Activated CD8-positive, alpha-beta memory T cell treated with anti-CD3 and anti-CD28 coated beads, Interleukin-2, amount 10 ng/mL, durations not matched to agents 7 days and 5 days (primary cell): ENCODE measurements around the gene KCNK18. TPM values are rescaled to one million over a fixed set of nuclear protein-coding genes. Genes with fewer than 3 reads are reported as not detected.

Experiments
- ATAC-seq: fragments of 150-1000 bp; cut with Tn5 transposase; one replicate; pipeline ENCODE4 v1.10.0; 2021; ENCODE audit warnings: moderate library complexity
- CTCF ChIA-PET: fragments of 350-600 bp; sonication (Branson Sonifier 250); formaldehyde crosslinking; loops from one replicate; lab custom pipeline; 2021; ENCODE audit warnings: antibody characterized with exemption; lab: Charles Lee
- DNase-seq: peaks from one replicate; pipeline ENCODE4 v3.0.0-alpha.2; 2020
- H3K27ac Mint-ChIP-seq: one replicate; pipeline ENCODE4 v1.8.0; 2021; ENCODE audit warnings: mild to moderate bottlenecking, mixed read lengths
- H3K27me3 Mint-ChIP-seq: one replicate; pipeline ENCODE4 v1.8.0; 2021; ENCODE audit warnings: mixed read lengths
- H3K36me3 Mint-ChIP-seq: one replicate; pipeline ENCODE4 v1.8.0; 2021; ENCODE audit warnings: mild to moderate bottlenecking, mixed read lengths
- H3K4me1 Mint-ChIP-seq: one replicate; pipeline ENCODE4 v1.8.0; 2021; ENCODE audit warnings: mixed read lengths
- H3K4me3 Mint-ChIP-seq: one replicate; pipeline ENCODE4 v1.8.0; 2021; ENCODE audit warnings: mild to moderate bottlenecking, moderate library complexity, mixed read lengths
- H3K9me3 Mint-ChIP-seq: one replicate; pipeline ENCODE4 v1.8.0; 2022; ENCODE audit warnings: low read depth, mixed read lengths
- total RNA-seq, 2 experiments: library from RNA; stranded (reverse); gene quantifications; one replicate each; pipeline ENCODE4 v1.2.3, GENCODE V29; 2021

KCNK18 gene
- total RNA-seq, 2 experiments from 2014 or later = not detected

- H3K27ac Mint-ChIP-seq = no peak overlapping the region
- peaks cover 93% of the 10 kb centered on the region for H3K27me3 Mint-ChIP-seq
- H3K9me3 Mint-ChIP-seq = no peaks in the 10 kb centered on the region
- peaks cover 2% of the 10 kb centered on the region for H3K36me3 Mint-ChIP-seq
- no peak for ATAC-seq
- CTCF ChIA-PET = interaction anchor here (0.7 to 3.3 kb wide), 5 partner anchors 10 to 378 kb away, joined by 3 to 19 read pairs (median 10); no protein-coding TSS in a partner anchor
- no peak overlapping the region for H3K4me3 Mint-ChIP-seq
- H3K4me1 Mint-ChIP-seq = peaks cover 14% of the 10 kb centered on the region
- no peak for DNase-seq
Observed at GRCh38 chr10:117165538-117166417, 31.5 kb upstream of the KCNK18 start.

- H3K9me3 Mint-ChIP-seq = no peaks in the 10 kb centered on the region
- peak overlapping the region; percentile 19 for H3K27ac Mint-ChIP-seq
- no peak overlapping the region for H3K4me3 Mint-ChIP-seq
- DNase-seq (no peak), ATAC-seq (no peak)
- H3K27me3 Mint-ChIP-seq = peaks cover 92% of the 10 kb centered on the region
- peaks cover 2% of the 10 kb centered on the region for H3K36me3 Mint-ChIP-seq
- CTCF ChIA-PET = interaction anchor here (0.7 to 3.3 kb wide), 17 partner anchors 8 to 485 kb away, joined by 3 to 20 read pairs (median 4); no protein-coding TSS in a partner anchor
- H3K4me1 Mint-ChIP-seq = peaks cover 14% of the 10 kb centered on the region
Observed at GRCh38 chr10:117166418-117167345, 30.6 kb upstream of the KCNK18 start.

GRCh38 chr10:117167346-117167788 is 29.9 kb upstream of the KCNK18 start:
- peaks cover 12% of the 10 kb centered on the region for H3K4me1 Mint-ChIP-seq
- peaks cover 92% of the 10 kb centered on the region for H3K27me3 Mint-ChIP-seq
- no peak for ATAC-seq
- DNase-seq = no peak
- H3K4me3 Mint-ChIP-seq = no peak overlapping the region
- H3K36me3 Mint-ChIP-seq = no peaks in the 10 kb centered on the region
- CTCF ChIA-PET = interaction anchor here (0.8 to 3.3 kb wide), 19 partner anchors 8 to 486 kb away, joined by 3 to 20 read pairs (median 4); no protein-coding TSS in a partner anchor
- H3K27ac Mint-ChIP-seq = no peak overlapping the region
- no peaks in the 10 kb centered on the region for H3K9me3 Mint-ChIP-seq

GRCh38 chr10:117167789-117168674 is 29.3 kb upstream of the KCNK18 start:
- peaks cover 92% of the 10 kb centered on the region for H3K27me3 Mint-ChIP-seq
- peaks cover 10% of the 10 kb centered on the region for H3K4me1 Mint-ChIP-seq
- H3K27ac Mint-ChIP-seq = no peak overlapping the region
- no peaks in the 10 kb centered on the region for H3K36me3 Mint-ChIP-seq
- ATAC-seq = peak; percentile 90
- peak; percentile 63 for DNase-seq
- H3K9me3 Mint-ChIP-seq = no peaks in the 10 kb centered on the region
- CTCF ChIA-PET = interaction anchor here (0.8 to 3.3 kb wide), 22 partner anchors 7 to 486 kb away, joined by 3 to 20 read pairs (median 4); no protein-coding TSS in a partner anchor
- no peak overlapping the region for H3K4me3 Mint-ChIP-seq

- peaks cover 10% of the 10 kb centered on the region for H3K4me1 Mint-ChIP-seq
- H3K9me3 Mint-ChIP-seq = no peaks in the 10 kb centered on the region
- ATAC-seq (no peak), DNase-seq (no peak)
- peaks cover 94% of the 10 kb centered on the region for H3K27me3 Mint-ChIP-seq
- H3K4me3 Mint-ChIP-seq = no peak overlapping the region
- H3K27ac Mint-ChIP-seq = no peak overlapping the region
- CTCF ChIA-PET = interaction anchor here (1.1 to 3.3 kb wide), 12 partner anchors 10 to 487 kb away, joined by 3 to 20 read pairs (median 4); no protein-coding TSS in a partner anchor
- H3K36me3 Mint-ChIP-seq = no peaks in the 10 kb centered on the region
Observed at GRCh38 chr10:117168729-117169128, 28.6 kb upstream of the KCNK18 start.

GRCh38 chr10:117169480-117169879 is 27.8 kb upstream of the KCNK18 start:
- CTCF ChIA-PET = interaction anchor here (1.3 to 3.0 kb wide), 3 partner anchors 39 to 373 kb away, joined by 3 to 15 read pairs (median 3); no protein-coding TSS in a partner anchor
- Mint-ChIP-seq H3K4me1 (peaks cover 9% of the 10 kb centered on the region), H3K9me3 (no peaks in the 10 kb centered on the region), H3K27me3 (peaks cover 88% of the 10 kb centered on the region), H3K4me3 (no peak overlapping the region), H3K36me3 (no peaks in the 10 kb centered on the region), H3K27ac (no peak overlapping the region)
- DNase-seq (no peak), ATAC-seq (no peak)

- Mint-ChIP-seq H3K4me3 (no peak overlapping the region), H3K27me3 (peaks cover 84% of the 10 kb centered on the region), H3K36me3 (no peaks in the 10 kb centered on the region), H3K9me3 (no peaks in the 10 kb centered on the region), H3K27ac (no peak overlapping the region), H3K4me1 (peaks cover 16% of the 10 kb centered on the region)
- ATAC-seq = no peak
- no peak for DNase-seq
- CTCF ChIA-PET = no interaction called here
Observed at GRCh38 chr10:117170244-117170643, 27.0 kb upstream of the KCNK18 start.

GRCh38 chr10:117174439-117175214 is 22.7 kb upstream of the KCNK18 start:
- Mint-ChIP-seq H3K36me3 (no peaks in the 10 kb centered on the region), H3K27ac (peak overlapping the region; percentile 76), H3K9me3 (no peaks in the 10 kb centered on the region), H3K27me3 (peaks cover 48% of the 10 kb centered on the region), H3K4me3 (peak overlapping the region; percentile 76), H3K4me1 (peaks cover 17% of the 10 kb centered on the region)
- peak; percentile 86 for DNase-seq
- ATAC-seq = peak; percentile 87
- CTCF ChIA-PET = interaction anchor here (0.6 to 4.9 kb wide), 28 partner anchors 8 to 493 kb away, joined by 3 to 79 read pairs (median 4); partner anchors contain the start of gene ENO4

- ATAC-seq = peak; percentile 54
- CTCF ChIA-PET = interaction anchor here (0.6 to 4.9 kb wide), 27 partner anchors 9 to 493 kb away, joined by 3 to 79 read pairs (median 4); partner anchors contain the start of gene ENO4
- Mint-ChIP-seq H3K27ac (peak overlapping the region; percentile 76), H3K4me3 (peak overlapping the region; percentile 76), H3K9me3 (no peaks in the 10 kb centered on the region), H3K36me3 (no peaks in the 10 kb centered on the region), H3K4me1 (peaks cover 17% of the 10 kb centered on the region), H3K27me3 (peaks cover 46% of the 10 kb centered on the region)
- DNase-seq = peak; percentile 47
Observed at GRCh38 chr10:117175215-117175900, 21.9 kb upstream of the KCNK18 start.

- Mint-ChIP-seq H3K27ac (peak overlapping the region; percentile 76), H3K4me1 (peaks cover 17% of the 10 kb centered on the region), H3K27me3 (peaks cover 47% of the 10 kb centered on the region), H3K4me3 (peak overlapping the region; percentile 76), H3K9me3 (no peaks in the 10 kb centered on the region), H3K36me3 (no peaks in the 10 kb centered on the region)
- peak; percentile 37 for ATAC-seq
- CTCF ChIA-PET = interaction anchor here (0.9 to 4.9 kb wide), 12 partner anchors 10 to 494 kb away, joined by 3 to 79 read pairs (median 12); no protein-coding TSS in a partner anchor
- peak; percentile 84 for DNase-seq
Observed at GRCh38 chr10:117175901-117176534, 21.3 kb upstream of the KCNK18 start.
